Ishikawa (cell line): ENCODE measurements around the gene INCA1.

Source experiments
- CEBPB ChIP-seq: IDR thresholded peaks from 2 replicates; pipeline ENCODE4 v1.6.1; 2012
- EGR1 ChIP-seq: IDR thresholded peaks from 2 replicates; pipeline ENCODE4 v1.6.1; 2012
- EP300 ChIP-seq: IDR thresholded peaks from 2 replicates; pipeline ENCODE4 v1.6.1; 2012; ENCODE audit warnings: borderline replicate concordance
- FOXM1 ChIP-seq: IDR thresholded peaks from 2 replicates; pipeline ENCODE4 v1.6.1; 2012; ENCODE audit warnings: low read depth, borderline replicate concordance
- NFIC ChIP-seq: IDR thresholded peaks from 2 replicates; pipeline ENCODE4 v1.6.1; 2012
- TEAD4 ChIP-seq: IDR thresholded peaks from 2 replicates; pipeline ENCODE4 v1.6.1; 2012
- YY1 ChIP-seq: IDR thresholded peaks from 2 replicates; pipeline ENCODE4 v1.6.1; 2012; ENCODE audit warnings: low read depth
- ZBTB7A ChIP-seq: IDR thresholded peaks from 2 replicates; pipeline ENCODE4 v1.6.1; 2012; ENCODE audit warnings: low read depth
- TF ChIP-seq, protein P1 (sequence below): IDR thresholded peaks from 2 replicates; pipeline ENCODE4 v1.6.1; 2012; ENCODE audit warnings: low read depth, mild to moderate bottlenecking
- TF ChIP-seq, protein P2 (sequence below): IDR thresholded peaks from 2 replicates; pipeline ENCODE4 v1.6.1; 2012

DNA sequence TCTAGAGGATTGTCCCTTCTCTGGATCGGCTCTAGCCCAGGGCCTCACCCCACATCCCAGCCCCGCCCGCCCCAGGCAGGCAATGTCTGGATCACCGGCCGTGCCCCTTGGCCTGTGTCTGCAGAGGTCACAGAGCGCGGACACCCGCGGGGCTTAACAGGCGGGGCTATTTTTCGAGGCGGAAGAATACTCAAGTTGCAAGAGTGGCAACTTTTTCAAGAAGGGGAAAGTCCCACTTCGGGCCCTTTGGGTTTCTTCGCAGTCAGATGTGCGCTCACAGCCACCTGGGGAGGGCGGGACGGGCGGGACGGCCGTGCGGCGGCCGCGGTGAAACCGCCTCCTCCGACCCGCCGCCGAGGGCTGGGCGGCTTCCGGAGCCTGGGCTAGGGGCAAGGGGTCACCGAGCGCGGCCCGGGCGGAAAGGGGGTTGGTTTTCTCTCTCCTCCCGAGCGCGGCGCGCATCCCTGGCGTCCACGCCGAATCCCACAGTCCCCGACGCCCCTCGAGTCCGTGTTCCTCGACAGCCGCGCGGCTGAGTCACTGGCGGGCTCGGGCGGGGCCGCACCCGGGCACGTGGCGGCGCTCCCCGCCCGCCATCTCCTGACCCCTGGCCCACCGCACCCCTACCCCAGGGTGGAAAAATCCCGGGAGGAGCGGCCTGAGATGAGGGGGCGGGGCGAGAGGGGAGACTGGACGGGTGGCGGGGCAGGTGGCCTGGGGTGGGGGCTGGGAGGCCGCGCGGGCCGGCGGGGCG, 47.8 kb downstream of the INCA1 start:
- TF ChIP-seq YY1 (0 out of 2 replicates have a peak, but pooled peaks have one; percentile 16), EP300 (peak; percentile 18; the same call in 1 of the 2 replicates), FOXM1 (no peak), CEBPB (no peak), EGR1 (no peak), TEAD4 (no peak; the same call in 1 of the 2 replicates), ZBTB7A (peak; percentile 83), NFIC (no peak)
- TF ChIP-seq, protein P1, sequence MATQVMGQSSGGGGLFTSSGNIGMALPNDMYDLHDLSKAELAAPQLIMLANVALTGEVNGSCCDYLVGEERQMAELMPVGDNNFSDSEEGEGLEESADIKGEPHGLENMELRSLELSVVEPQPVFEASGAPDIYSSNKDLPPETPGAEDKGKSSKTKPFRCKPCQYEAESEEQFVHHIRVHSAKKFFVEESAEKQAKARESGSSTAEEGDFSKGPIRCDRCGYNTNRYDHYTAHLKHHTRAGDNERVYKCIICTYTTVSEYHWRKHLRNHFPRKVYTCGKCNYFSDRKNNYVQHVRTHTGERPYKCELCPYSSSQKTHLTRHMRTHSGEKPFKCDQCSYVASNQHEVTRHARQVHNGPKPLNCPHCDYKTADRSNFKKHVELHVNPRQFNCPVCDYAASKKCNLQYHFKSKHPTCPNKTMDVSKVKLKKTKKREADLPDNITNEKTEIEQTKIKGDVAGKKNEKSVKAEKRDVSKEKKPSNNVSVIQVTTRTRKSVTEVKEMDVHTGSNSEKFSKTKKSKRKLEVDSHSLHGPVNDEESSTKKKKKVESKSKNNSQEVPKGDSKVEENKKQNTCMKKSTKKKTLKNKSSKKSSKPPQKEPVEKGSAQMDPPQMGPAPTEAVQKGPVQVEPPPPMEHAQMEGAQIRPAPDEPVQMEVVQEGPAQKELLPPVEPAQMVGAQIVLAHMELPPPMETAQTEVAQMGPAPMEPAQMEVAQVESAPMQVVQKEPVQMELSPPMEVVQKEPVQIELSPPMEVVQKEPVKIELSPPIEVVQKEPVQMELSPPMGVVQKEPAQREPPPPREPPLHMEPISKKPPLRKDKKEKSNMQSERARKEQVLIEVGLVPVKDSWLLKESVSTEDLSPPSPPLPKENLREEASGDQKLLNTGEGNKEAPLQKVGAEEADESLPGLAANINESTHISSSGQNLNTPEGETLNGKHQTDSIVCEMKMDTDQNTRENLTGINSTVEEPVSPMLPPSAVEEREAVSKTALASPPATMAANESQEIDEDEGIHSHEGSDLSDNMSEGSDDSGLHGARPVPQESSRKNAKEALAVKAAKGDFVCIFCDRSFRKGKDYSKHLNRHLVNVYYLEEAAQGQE = no peak
- TF ChIP-seq, protein P2, sequence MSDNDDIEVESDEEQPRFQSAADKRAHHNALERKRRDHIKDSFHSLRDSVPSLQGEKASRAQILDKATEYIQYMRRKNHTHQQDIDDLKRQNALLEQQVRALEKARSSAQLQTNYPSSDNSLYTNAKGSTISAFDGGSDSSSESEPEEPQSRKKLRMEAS = peak; percentile 95
